Thyroid gland (tissue), 4 donors: ENCODE results near the gene ANKRD12. TPM values are rescaled to one million over a fixed set of nuclear protein-coding genes. Genes with fewer than 3 reads are reported as not detected.

ENCODE experiments used
- DNase-seq, 2 donors: peaks; one replicate each; pipeline ENCODE4 v3.0.0-alpha.2; 2019
- H3K27ac ChIP-seq, 3 donors: fragments of 200-600 bp; sonication (generic); 1 replicate in 2 of 3; 2 replicates in 1 of 3; pipeline ENCODE4 v1.5.1; 2016 to 2019; ENCODE audit warnings: mild to moderate bottlenecking in 1 of 3, moderate library complexity in 1 of 3
- H3K27me3 ChIP-seq: fragments of 200-600 bp; sonication (generic); one replicate; pipeline ENCODE4 v1.5.1; 2019
- H3K36me3 ChIP-seq, 2 donors: fragments of 200-600 bp; sonication (generic); one replicate each; pipeline ENCODE4 v1.5.1; 2016 to 2019
- H3K4me1 ChIP-seq, 2 donors: fragments of 200-600 bp; sonication (generic); one replicate each; pipeline ENCODE4 v1.5.1; 2017 to 2019
- H3K4me3 ChIP-seq, 3 donors: fragments of 200-600 bp; sonication (generic); replicated peaks in 1 of 3; 1 replicate in 2 of 3; 2 replicates in 1 of 3; pipeline ENCODE4 v1.5.1; 2016; ENCODE audit warnings: mild to moderate bottlenecking in 1 of 3
- H3K9me3 ChIP-seq: fragments of 200-600 bp; sonication (generic); one replicate; pipeline ENCODE4 v1.5.1; 2017
- CTCF ChIP-seq, 6 experiments: fragments of 200-600 bp in 3 of 6; fragments of 450-650 bp in 3 of 6; sonication (generic) in 3 of 6; IDR thresholded peaks; one replicate each; pipeline ENCODE4 v1.5.1; 2016 to 2019; ENCODE audit warnings: antibody characterized with exemption in 6 of 6, mild to moderate bottlenecking in 2 of 6, inconsistent platforms in 1 of 6, moderate library complexity in 1 of 6
- POLR2A ChIP-seq, 2 donors: fragments of 450-650 bp; IDR thresholded peaks; one replicate each; pipeline ENCODE4 v1.6.1; 2017; ENCODE audit warnings: antibody characterized with exemption in 2 of 2, mild to moderate bottlenecking in 2 of 2, moderate library complexity in 1 of 2
- WGBS, 2 donors: methylation state at CpG; one replicate each; pipeline ENCODE4 v1.1.5; 2017; 5-methylcytosine and 5-hydroxymethylcytosine counted together
- intact Hi-C: fragments of 100-400 bp; cut with DNase I; formaldehyde crosslinking; loops from one replicate; pipeline ENCODE4 v1.15.1; 2023
- total RNA-seq, 4 donors: library from RNA; depleted of rRNA; stranded (reverse); fragments of >200 nt; gene quantifications; one replicate each; pipeline ENCODE4 v1.2.3, GENCODE V29; 2016

The ANKRD12 gene
- total RNA-seq, 4 donors from 2014 or later = 74.6 to 155 (median 109) TPM

GRCh38 chr18:9178557-9178956 is 42.0 kb downstream of the ANKRD12 start:
- no peaks in the 10 kb centered on the region for H3K27me3 ChIP-seq
- no peak for DNase-seq
- peaks cover 0 to 5% of the 10 kb centered on the region in 2 donors for H3K36me3 ChIP-seq
- no peak for TF ChIP-seq CTCF (IDR thresholded peaks at IDR 0.05)
- TF ChIP-seq POLR2A (IDR thresholded peaks at IDR 0.05) = no peak
- peak overlapping the region in 1 of 3 donors; percentile 0 for H3K27ac ChIP-seq
- intact Hi-C loops = no loop called here
- H3K9me3 ChIP-seq = no peaks in the 10 kb centered on the region
- no peak overlapping the region for H3K4me3 ChIP-seq
- H3K4me1 ChIP-seq = peaks cover 60 to 66% of the 10 kb centered on the region in 2 donors
- 93 to 95% methylated on average over 1 of the region's 1 CpG for WGBS, 2 donors

- Histone ChIP-seq H3K4me3 (no peak overlapping the region), H3K36me3 (peaks cover 0 to 5% of the 10 kb centered on the region in 2 donors), H3K9me3 (no peaks in the 10 kb centered on the region), H3K27ac (peak overlapping the region; percentile 44 to 56 (median 54)), H3K4me1 (peaks cover 53 to 67% of the 10 kb centered on the region in 2 donors), H3K27me3 (no peaks in the 10 kb centered on the region)
- WGBS, 2 donors = 51 to 61% methylated on average over 3 of the region's 3 CpGs
- DNase-seq = no peak
- no peak for TF ChIP-seq POLR2A (IDR thresholded peaks at IDR 0.05)
- intact Hi-C loops = no loop called here
These were observed 44.7 kb downstream of the ANKRD12 start for GRCh38 chr18:9181275-9181674.

GRCh38 chr18:9182852-9183399 is 46.3 kb downstream of the ANKRD12 start:
- peaks cover 0 to 5% of the 10 kb centered on the region in 2 donors for H3K36me3 ChIP-seq
- H3K27ac ChIP-seq = no peak overlapping the region
- H3K9me3 ChIP-seq = no peaks in the 10 kb centered on the region
- DNase-seq = no peak
- intact Hi-C loops = no loop called here
- 84% methylated on average over 5 of the region's 5 CpGs for WGBS, 2 donors
- H3K27me3 ChIP-seq = no peaks in the 10 kb centered on the region
- peaks cover 51 to 68% of the 10 kb centered on the region in 2 donors for H3K4me1 ChIP-seq
- H3K4me3 ChIP-seq = no peak overlapping the region
- TF ChIP-seq POLR2A (IDR thresholded peaks at IDR 0.05) (no peak), CTCF (IDR thresholded peaks at IDR 0.05) (no peak)

GRCh38 chr18:9184998-9185613 is 48.5 kb downstream of the ANKRD12 start:
- H3K4me3 ChIP-seq = no peak overlapping the region

More at GRCh38 chr18:9184998-9185613, 48.5 kb downstream of the ANKRD12 start:
- WGBS, 2 donors = 57 to 59% methylated on average over 4 of the region's 4 CpGs
- Histone ChIP-seq H3K27ac (peak overlapping the region; percentile 26 to 65 (median 56)), H3K9me3 (no peaks in the 10 kb centered on the region), H3K27me3 (no peaks in the 10 kb centered on the region), H3K4me1 (peaks cover 63 to 77% of the 10 kb centered on the region in 2 donors), H3K36me3 (peaks cover 0 to 5% of the 10 kb centered on the region in 2 donors)
- TF ChIP-seq POLR2A (IDR thresholded peaks at IDR 0.05) = no peak
- TF ChIP-seq CTCF (IDR thresholded peaks at IDR 0.05) = no peak
- intact Hi-C loops = no loop called here
- no peak for DNase-seq
